ENCODE measurements around the gene MNS1.
"Not testable (repeated sequence)": the region's sequence is repeated elsewhere in the genome, so short reads cannot be mapped to it uniquely, and the experiment has no call there.

MNS1 gene

GRCh38 chr15:56464893-56465520 is at the start of gene MNS1:
Gene MNS1 (minus strand): TSS chr15:56465137. CDS start chr15:56464972, 165 bp downstream.
- DNase-seq, result peak; percentile 57 to 61

- DNase-seq, result no peak
These were observed 31.7 kb upstream of the MNS1 start for GRCh38 chr15:56496635-56497034.

- DNase-seq, result no peak
These were observed 30.6 kb upstream of the MNS1 start for GRCh38 chr15:56495533-56495932.

- no peak for DNase-seq
These were observed 30.1 kb upstream of the MNS1 start for GRCh38 chr15:56495053-56495452.

- DNase-seq, result no peak
These were observed 28.0 kb upstream of the MNS1 start for GRCh38 chr15:56492791-56493555.

GRCh38 chr15:56492236-56492635 is 27.3 kb upstream of the MNS1 start:
- no peak for DNase-seq

- DNase-seq, result peak; percentile 40 to 41
These were observed 26.3 kb upstream of the MNS1 start for GRCh38 chr15:56491110-56491722.

- DNase-seq, result no peak
These were observed 25.5 kb upstream of the MNS1 start for GRCh38 chr15:56490461-56490860.

- not testable (repeated sequence) for DNase-seq
These were observed 21.3 kb upstream of the MNS1 start for GRCh38 chr15:56486206-56486605.

- DNase-seq, result not testable (repeated sequence)
These were observed 20.5 kb upstream of the MNS1 start for GRCh38 chr15:56485426-56485825.

GRCh38 chr15:56484287-56484686 is 19.4 kb upstream of the MNS1 start:
- DNase-seq, result no peak

- DNase-seq, result no peak
These were observed 10.4 kb upstream of the MNS1 start for GRCh38 chr15:56475351-56475750.

GRCh38 chr15:56473017-56473416 is 8.1 kb upstream of the MNS1 start:
- no peak for DNase-seq

- DNase-seq, result no peak
These were observed 7.3 kb upstream of the MNS1 start for GRCh38 chr15:56472278-56472677.

- no peak for DNase-seq
These were observed 6.6 kb upstream of the MNS1 start for GRCh38 chr15:56471440-56472069.

GRCh38 chr15:56469483-56469882 is 4.5 kb upstream of the MNS1 start:
- no peak for DNase-seq

GRCh38 chr15:56468401-56468800 is 3.5 kb upstream of the MNS1 start:
- DNase-seq, result no peak

- no peak for DNase-seq
These were observed 2.7 kb upstream of the MNS1 start for GRCh38 chr15:56467616-56468015.

- no peak for DNase-seq
These were observed 4.0 kb downstream of the MNS1 start for GRCh38 chr15:56460947-56461346.

- DNase-seq, result no peak
These were observed 4.9 kb downstream of the MNS1 start for GRCh38 chr15:56460071-56460470.

- DNase-seq, result no peak
These were observed 5.8 kb downstream of the MNS1 start for GRCh38 chr15:56459096-56459495.

- DNase-seq, result no peak
These were observed 8.7 kb downstream of the MNS1 start for GRCh38 chr15:56456229-56456628.

GRCh38 chr15:56454836-56455235 is 10.1 kb downstream of the MNS1 start:
- DNase-seq, result no peak

GRCh38 chr15:56445746-56446145 is 19.2 kb downstream of the MNS1 start:
- DNase-seq, result no peak
